A549 treated with dexamethasone at 1 μM for 4 hours (cell line): ENCODE results near the gene USP51. TPM values are rescaled to one million over a fixed set of nuclear protein-coding genes. Genes with fewer than 3 reads are reported as not detected.

Experiments used
- total RNA-seq: library from RNA; stranded (reverse); fragments of 200-300 nt; extraction: Qiagen RNA extraction; gene quantifications from 5 replicates; pipeline ENCODE4 v1.2.3, GENCODE V29; 2022

The USP51 gene
- 0.46 to 0.67 TPM (median 0.54 TPM) in 5 replicates for total RNA-seq

GRCh38 chrX:55489314-55490009 is at the start of gene USP51:
Gene USP51, minus strand, starts transcription at chrX:55489848. Its CDS starts 909 bp downstream, at chrX:55488939.

GRCh38 chrX:55451990-55452832 is 37.4 kb downstream of the USP51 start, which contains the start of gene MAGEH1:
Gene MAGEH1, plus strand, starts transcription at chrX:55452127. Its CDS starts 248 bp downstream, at chrX:55452375.

Other genes starting within 250 kb of the USP51 start
- not detected in 5 replicates for gene PAGE3, start 224.9 kb downstream of the USP51 start, total RNA-seq
- 6.3 to 7.2 TPM (median 6.8 TPM) in 5 replicates for gene MAGEH1, start 37.7 kb downstream of the USP51 start, total RNA-seq
- gene FOXR2, start 133.6 kb upstream of the USP51 start, total RNA-seq, result not detected in 5 replicates
- 11.9 to 14.1 TPM (median 12.6 TPM) in 5 replicates for gene RRAGB, start 227.9 kb upstream of the USP51 start, total RNA-seq